ENCODE measurements around the gene FPR2. TPM values are rescaled to one million over a fixed set of nuclear protein-coding genes. Genes with fewer than 3 reads are reported as not detected.

The FPR2 gene
- total RNA-seq, 1 experiment from 2014 or later = not detected

DNA sequence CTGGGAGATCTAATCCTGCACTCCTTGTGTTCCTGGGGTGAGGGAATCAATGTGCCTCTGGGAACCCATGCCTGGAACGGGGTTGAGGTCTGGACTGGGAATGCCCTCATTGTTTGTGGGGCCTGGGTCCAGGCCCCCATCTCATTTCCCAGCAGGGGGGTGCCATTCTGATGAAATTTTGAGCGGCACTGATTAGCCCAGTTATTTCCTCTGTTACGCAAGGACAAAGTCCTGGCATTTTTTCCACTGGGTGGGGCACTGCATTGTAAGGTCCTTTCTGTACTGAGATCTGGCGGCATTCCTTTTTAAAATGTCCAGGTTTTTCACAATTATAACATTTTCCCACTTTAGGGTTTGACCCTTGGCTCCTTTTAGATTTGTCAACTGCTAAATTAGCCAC, 48.8 kb downstream of the FPR2 start:
- H3K9me3 Mint-ChIP-seq (ENCODE audit: unreplicated experiment) = peaks cover 35% of the 10 kb centered on the region
- no peaks in the 10 kb centered on the region for H3K27me3 Mint-ChIP-seq (ENCODE audit: insufficient read depth, unreplicated experiment)
- no peak overlapping the region for H3K27ac Mint-ChIP-seq (ENCODE audit: unreplicated experiment)
- no peaks in the 10 kb centered on the region for H3K4me1 ChIP-seq
- TF ChIP-seq, protein P1, sequence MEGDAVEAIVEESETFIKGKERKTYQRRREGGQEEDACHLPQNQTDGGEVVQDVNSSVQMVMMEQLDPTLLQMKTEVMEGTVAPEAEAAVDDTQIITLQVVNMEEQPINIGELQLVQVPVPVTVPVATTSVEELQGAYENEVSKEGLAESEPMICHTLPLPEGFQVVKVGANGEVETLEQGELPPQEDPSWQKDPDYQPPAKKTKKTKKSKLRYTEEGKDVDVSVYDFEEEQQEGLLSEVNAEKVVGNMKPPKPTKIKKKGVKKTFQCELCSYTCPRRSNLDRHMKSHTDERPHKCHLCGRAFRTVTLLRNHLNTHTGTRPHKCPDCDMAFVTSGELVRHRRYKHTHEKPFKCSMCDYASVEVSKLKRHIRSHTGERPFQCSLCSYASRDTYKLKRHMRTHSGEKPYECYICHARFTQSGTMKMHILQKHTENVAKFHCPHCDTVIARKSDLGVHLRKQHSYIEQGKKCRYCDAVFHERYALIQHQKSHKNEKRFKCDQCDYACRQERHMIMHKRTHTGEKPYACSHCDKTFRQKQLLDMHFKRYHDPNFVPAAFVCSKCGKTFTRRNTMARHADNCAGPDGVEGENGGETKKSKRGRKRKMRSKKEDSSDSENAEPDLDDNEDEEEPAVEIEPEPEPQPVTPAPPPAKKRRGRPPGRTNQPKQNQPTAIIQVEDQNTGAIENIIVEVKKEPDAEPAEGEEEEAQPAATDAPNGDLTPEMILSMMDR (IDR thresholded peaks at IDR 0.05; ENCODE audit: insufficient read depth in 1 of 2, low read depth in 1 of 2, low read length in 1 of 2, severe bottlenecking in 1 of 2, unreplicated experiment in 1 of 2) = no peak
- no peak overlapping the region for H3K4me3 Mint-ChIP-seq (ENCODE audit: unreplicated experiment)
- H3K4me1 Mint-ChIP-seq (ENCODE audit: low read depth, unreplicated experiment) = no peaks in the 10 kb centered on the region
- ChIA-PET POLR2A (no interaction called here), CTCF (no interaction called here)
- BruUV-seq (replicated peaks) = no TSS peak
- no peak for DNase-seq
- no peaks in the 10 kb centered on the region for H3K36me3 Mint-ChIP-seq (ENCODE audit: insufficient read depth, unreplicated experiment)
- no peak overlapping the region for H3K4me3 ChIP-seq (ENCODE audit: low read depth, low read length)
- H3K9me3 ChIP-seq = peaks cover 18% of the 10 kb centered on the region
- intact Hi-C loops (cut with micrococcal nuclease; ENCODE audit: unreplicated experiment) = no loop called here
- no peaks in the 10 kb centered on the region for H3K27me3 ChIP-seq (replicated peaks; ENCODE audit: control insufficient read depth, insufficient read depth, low read length)
- H3K36me3 ChIP-seq (ENCODE audit: control insufficient read depth, insufficient read depth, low read length) = no peaks in the 10 kb centered on the region

DNA sequence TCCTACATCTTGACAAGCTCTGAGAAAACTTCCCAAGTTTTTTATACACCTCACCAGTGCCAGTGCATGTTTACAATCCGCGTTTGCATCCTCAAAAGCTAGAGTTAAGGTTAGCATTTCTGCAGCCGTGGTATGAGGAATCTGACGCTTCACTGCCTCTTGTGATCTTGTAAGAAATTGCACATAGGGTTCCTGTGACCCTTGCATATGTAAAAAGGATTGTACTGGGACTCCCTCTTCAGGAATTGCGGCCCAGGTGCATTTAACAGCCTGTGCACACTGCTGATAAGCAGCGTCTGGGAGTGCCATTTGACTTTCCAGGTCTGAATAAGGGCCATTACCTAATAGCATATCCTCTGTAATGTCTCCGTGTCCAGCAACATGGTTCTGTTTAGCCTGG, 49.2 kb downstream of the FPR2 start:
- BruUV-seq (replicated peaks) = no TSS peak
- Mint-ChIP-seq H3K4me3 (ENCODE audit: unreplicated experiment) (no peak overlapping the region), H3K4me1 (ENCODE audit: low read depth, unreplicated experiment) (no peaks in the 10 kb centered on the region), H3K27ac (ENCODE audit: unreplicated experiment) (no peak overlapping the region), H3K36me3 (ENCODE audit: insufficient read depth, unreplicated experiment) (no peaks in the 10 kb centered on the region), H3K27me3 (ENCODE audit: insufficient read depth, unreplicated experiment) (no peaks in the 10 kb centered on the region), H3K9me3 (ENCODE audit: unreplicated experiment) (peaks cover 32% of the 10 kb centered on the region)
- Histone ChIP-seq H3K27me3 (replicated peaks; ENCODE audit: control insufficient read depth, insufficient read depth, low read length) (no peaks in the 10 kb centered on the region), H3K4me3 (ENCODE audit: low read depth, low read length) (no peak overlapping the region), H3K9me3 (peaks cover 17% of the 10 kb centered on the region; the same call in 1 of the 2 replicates), H3K36me3 (ENCODE audit: control insufficient read depth, insufficient read depth, low read length) (no peaks in the 10 kb centered on the region), H3K4me1 (no peaks in the 10 kb centered on the region)
- intact Hi-C loops (cut with micrococcal nuclease; ENCODE audit: unreplicated experiment) = no loop called here
- peak; percentile 17 to 52 for DNase-seq
- POLR2A ChIA-PET = no interaction called here
- CTCF ChIA-PET = no interaction called here
- TF ChIP-seq, protein P1 (IDR thresholded peaks at IDR 0.05; ENCODE audit: insufficient read depth in 1 of 2, low read depth in 1 of 2, low read length in 1 of 2, severe bottlenecking in 1 of 2, unreplicated experiment in 1 of 2) = peak; percentile 1 to 9

DNA sequence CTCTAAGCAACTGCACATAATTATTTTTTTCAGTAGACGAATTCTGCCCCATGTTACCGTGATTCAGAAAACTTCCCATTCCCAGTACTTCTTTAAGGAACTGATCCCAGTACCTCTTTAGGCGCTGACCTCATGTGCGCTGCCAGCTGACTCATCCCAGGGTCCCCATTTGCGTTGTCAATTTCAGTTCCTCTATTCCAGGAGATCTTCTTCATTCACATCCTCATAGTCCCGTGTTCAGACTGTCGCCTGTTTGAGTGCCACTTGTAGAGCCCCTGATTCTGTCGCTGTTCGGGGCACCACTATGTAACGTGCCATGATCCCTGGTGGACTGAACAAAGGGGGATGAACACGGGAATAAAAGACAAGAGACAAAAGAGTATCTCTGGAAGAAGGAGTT, 50.4 kb downstream of the FPR2 start:
- TF ChIP-seq, protein P1 (IDR thresholded peaks at IDR 0.05; ENCODE audit: insufficient read depth in 1 of 2, low read depth in 1 of 2, low read length in 1 of 2, severe bottlenecking in 1 of 2, unreplicated experiment in 1 of 2) = no peak
- peaks cover 17% of the 10 kb centered on the region; the same call in 1 of the 2 replicates for H3K9me3 ChIP-seq
- ChIA-PET CTCF (no interaction called here), POLR2A (no interaction called here)
- H3K27me3 ChIP-seq (replicated peaks; ENCODE audit: control insufficient read depth, insufficient read depth, low read length) = no peaks in the 10 kb centered on the region
- no peaks in the 10 kb centered on the region for H3K4me1 ChIP-seq
- no TSS peak for BruUV-seq (replicated peaks)
- intact Hi-C loops (cut with micrococcal nuclease; ENCODE audit: unreplicated experiment) = no loop called here
- no peaks in the 10 kb centered on the region for H3K4me1 Mint-ChIP-seq (ENCODE audit: low read depth, unreplicated experiment)
- no peak overlapping the region for H3K4me3 ChIP-seq (ENCODE audit: low read depth, low read length)
- H3K36me3 Mint-ChIP-seq (ENCODE audit: insufficient read depth, unreplicated experiment) = no peaks in the 10 kb centered on the region
- DNase-seq = no peak
- no peaks in the 10 kb centered on the region for H3K36me3 ChIP-seq (ENCODE audit: control insufficient read depth, insufficient read depth, low read length)
- H3K27me3 Mint-ChIP-seq (ENCODE audit: insufficient read depth, unreplicated experiment) = no peaks in the 10 kb centered on the region
- H3K4me3 Mint-ChIP-seq (ENCODE audit: unreplicated experiment) = no peak overlapping the region
- no peak overlapping the region for H3K27ac Mint-ChIP-seq (ENCODE audit: unreplicated experiment)
- H3K9me3 Mint-ChIP-seq (ENCODE audit: unreplicated experiment) = peaks cover 31% of the 10 kb centered on the region
